NB4 (cell line): ENCODE data around the gene PCSK1.

Experiments used
- CTCF ChIP-seq: IDR thresholded peaks from one replicate; pipeline ENCODE4 v1.5.1; 2012; ENCODE audit warnings: low read depth, low read length
- MAX ChIP-seq: IDR thresholded peaks from 2 replicates; pipeline ENCODE4 v1.6.1; 2011; ENCODE audit warnings: low read depth, low read length
- POLR2A ChIP-seq: IDR thresholded peaks from 2 replicates; pipeline ENCODE4 v1.6.1; 2011; ENCODE audit warnings: mild to moderate bottlenecking; ENCODE audit not compliant: insufficient read length; ENCODE audit errors: extremely low read depth

- TF ChIP-seq CTCF = no peak
- TF ChIP-seq POLR2A = no peak
- TF ChIP-seq MAX = no peak
These were observed 37.7 kb upstream of the PCSK1 start for GRCh38 chr5:96470785-96471184.
